ENCODE data around the gene CEMIP2. TPM values are rescaled to one million over a fixed set of nuclear protein-coding genes. Genes with fewer than 3 reads are reported as not detected.

CEMIP2 gene
- total RNA-seq, 5 donors from 2014 or later (not counting 1 experiment from before 2014, with no cell fraction given), result 82.1 to 285 (median 90.8) TPM

GRCh38 chr9:71681104-71681707 is 87.1 kb downstream of the CEMIP2 start:
- H3K27me3 ChIP-seq (replicated peaks in 1 of 2; ENCODE audit: control insufficient read depth in 2 of 2, extremely low read depth in 1 of 2, insufficient read depth in 2 of 2, low read length in 1 of 2), result no peaks in the 10 kb centered on the region
- no CpG with 5 or more reads among the region's 1 CpG for WGBS (ENCODE audit: insufficient coverage)
- ATAC-seq (replicated peaks in 1 of 4) (no peak), DNase-seq (no peak)
- no peaks in the 10 kb centered on the region for H3K9me3 Mint-ChIP-seq
- peaks cover 39% of the 10 kb centered on the region for H3K36me3 Mint-ChIP-seq
- no peak overlapping the region for H3K27ac Mint-ChIP-seq
- H3K36me3 ChIP-seq (ENCODE audit: control insufficient read depth in 2 of 2, extremely low read depth in 1 of 2, insufficient read depth in 1 of 2, low read length in 1 of 2), result peaks cover 0 to 3% of the 10 kb centered on the region in 2 donors
- CTCF ChIA-PET, result no interaction called here
- H3K9me3 ChIP-seq, result no peaks in the 10 kb centered on the region
- H3K27me3 Mint-ChIP-seq, result no peaks in the 10 kb centered on the region
- H3K4me1 ChIP-seq (ENCODE audit: control insufficient read depth in 1 of 2, extremely low read depth in 1 of 2, insufficient read depth in 2 of 2, low read length in 2 of 2), result peaks cover 23 to 26% of the 10 kb centered on the region in 2 experiments
- H3K27ac ChIP-seq (ENCODE audit: low read length), result no peak overlapping the region
- POLR2A ChIA-PET, result interaction anchor here (0.6 to 0.7 kb wide), 2 partner anchors 17 to 83 kb away, joined by 3 to 4 read pairs; no protein-coding TSS in a partner anchor
- no peak overlapping the region for H3K4me3 Mint-ChIP-seq
- H3K4me1 Mint-ChIP-seq, result peaks cover 40 to 63% (median 55%) of the 10 kb centered on the region in 3 donors
- H3K4me3 ChIP-seq (ENCODE audit: control insufficient read depth in 1 of 2, extremely low read depth in 1 of 2, low read length in 1 of 2), result no peak overlapping the region

GRCh38 chr9:71680189-71680980 is 87.9 kb downstream of the CEMIP2 start:
- no CpG with 5 or more reads among the region's 5 CpGs for WGBS (ENCODE audit: insufficient coverage)
- Histone ChIP-seq H3K27ac (ENCODE audit: low read length) (no peak overlapping the region), H3K9me3 (no peaks in the 10 kb centered on the region), H3K27me3 (replicated peaks in 1 of 2; ENCODE audit: control insufficient read depth in 2 of 2, extremely low read depth in 1 of 2, insufficient read depth in 2 of 2, low read length in 1 of 2) (no peaks in the 10 kb centered on the region), H3K36me3 (ENCODE audit: control insufficient read depth in 2 of 2, extremely low read depth in 1 of 2, insufficient read depth in 1 of 2, low read length in 1 of 2) (peaks cover 0 to 3% of the 10 kb centered on the region in 2 donors), H3K4me3 (ENCODE audit: control insufficient read depth in 1 of 2, extremely low read depth in 1 of 2, low read length in 1 of 2) (no peak overlapping the region), H3K4me1 (ENCODE audit: control insufficient read depth in 1 of 2, extremely low read depth in 1 of 2, insufficient read depth in 2 of 2, low read length in 2 of 2) (peaks cover 17 to 18% of the 10 kb centered on the region in 2 experiments)
- Mint-ChIP-seq H3K9me3 (no peaks in the 10 kb centered on the region), H3K4me3 (no peak overlapping the region), H3K4me1 (peaks cover 32 to 55% (median 47%) of the 10 kb centered on the region in 3 donors), H3K27me3 (no peaks in the 10 kb centered on the region), H3K27ac (peak overlapping the region in 1 of 2 donors; percentile 19), H3K36me3 (peaks cover 37% of the 10 kb centered on the region)
- ChIA-PET POLR2A (interaction anchor here in 1 of 2 donors (0.6 to 0.7 kb wide), 2 partner anchors 18 to 100 kb away, joined by 3 to 6 read pairs; no protein-coding TSS in a partner anchor), CTCF (no interaction called here)
- DNase-seq, result no peak
- ATAC-seq (replicated peaks in 1 of 4), result no peak

- Mint-ChIP-seq H3K9me3 (peaks cover 0 to 5% (median 0%) of the 10 kb centered on the region in 3 donors), H3K4me1 (peaks cover 18 to 41% (median 33%) of the 10 kb centered on the region in 3 donors), H3K36me3 (peaks cover 35% of the 10 kb centered on the region), H3K4me3 (no peak overlapping the region), H3K27ac (no peak overlapping the region), H3K27me3 (no peaks in the 10 kb centered on the region)
- peaks cover 4% of the 10 kb centered on the region in 2 experiments for H3K4me1 ChIP-seq (ENCODE audit: control insufficient read depth in 1 of 2, extremely low read depth in 1 of 2, insufficient read depth in 2 of 2, low read length in 2 of 2)
- no peak for ATAC-seq (replicated peaks in 1 of 4)
- ChIA-PET CTCF (interaction anchor here in 1 of 2 donors (0.5 kb wide), 1 partner anchor 482 kb away, joined by 3 read pairs; no protein-coding TSS in a partner anchor), POLR2A (interaction anchor here in 1 of 2 donors (0.7 kb wide), 1 partner anchor 1079 kb away, joined by 3 read pairs; no protein-coding TSS in a partner anchor)
- WGBS (ENCODE audit: insufficient coverage), result 20% methylated on average over 1 of the region's 3 CpGs
- H3K9me3 ChIP-seq, result no peaks in the 10 kb centered on the region
- DNase-seq, result no peak
- no peak overlapping the region for H3K4me3 ChIP-seq (ENCODE audit: control insufficient read depth in 1 of 2, extremely low read depth in 1 of 2, low read length in 1 of 2)
- no peaks in the 10 kb centered on the region for H3K27me3 ChIP-seq (replicated peaks in 1 of 2; ENCODE audit: control insufficient read depth in 2 of 2, extremely low read depth in 1 of 2, insufficient read depth in 2 of 2, low read length in 1 of 2)
- no peak overlapping the region for H3K27ac ChIP-seq (ENCODE audit: low read length)
- peaks cover 0 to 3% of the 10 kb centered on the region in 2 donors for H3K36me3 ChIP-seq (ENCODE audit: control insufficient read depth in 2 of 2, extremely low read depth in 1 of 2, insufficient read depth in 1 of 2, low read length in 1 of 2)
These were observed 89.3 kb downstream of the CEMIP2 start for GRCh38 chr9:71678999-71679398.

GRCh38 chr9:71677209-71677608 is 91.1 kb downstream of the CEMIP2 start:
- CTCF ChIA-PET, result no interaction called here

DNA sequence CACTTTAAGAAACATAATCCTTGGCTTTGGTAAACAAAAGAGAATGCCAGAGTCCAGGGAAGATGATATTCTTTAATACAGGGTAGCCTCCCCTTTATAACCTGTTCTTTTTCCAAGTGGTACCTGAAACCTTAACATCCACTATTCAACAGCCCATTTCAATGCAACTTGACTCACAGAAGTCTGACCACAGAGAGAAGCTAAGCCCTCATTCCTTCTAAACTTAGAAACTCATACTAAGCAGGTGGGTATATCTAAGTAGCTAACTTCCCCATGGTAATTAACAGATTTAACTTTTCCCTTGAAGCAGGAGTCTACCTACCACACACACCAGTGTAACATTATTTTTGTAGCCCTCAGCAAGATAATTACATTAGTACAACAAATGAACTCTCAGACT is 91.9 kb downstream of the CEMIP2 start:
- no peaks in the 10 kb centered on the region for H3K36me3 ChIP-seq (ENCODE audit: control insufficient read depth in 2 of 2, extremely low read depth in 1 of 2, insufficient read depth in 1 of 2, low read length in 1 of 2)
- H3K27me3 Mint-ChIP-seq, result no peaks in the 10 kb centered on the region
- no peaks in the 10 kb centered on the region for H3K9me3 ChIP-seq
- ChIA-PET CTCF (interaction anchor here in 1 of 2 donors (0.5 kb wide), 1 partner anchor 99 kb away, joined by 3 read pairs; no protein-coding TSS in a partner anchor), POLR2A (no interaction called here)
- ATAC-seq (replicated peaks in 1 of 4) (no peak), DNase-seq (no peak)
- peaks cover 0 to 5% (median 0%) of the 10 kb centered on the region in 3 donors for H3K9me3 Mint-ChIP-seq
- no peak overlapping the region for H3K27ac Mint-ChIP-seq
- H3K4me1 ChIP-seq (ENCODE audit: control insufficient read depth in 1 of 2, extremely low read depth in 1 of 2, insufficient read depth in 2 of 2, low read length in 2 of 2), result no peaks in the 10 kb centered on the region
- peaks cover 19% of the 10 kb centered on the region for H3K36me3 Mint-ChIP-seq
- H3K4me3 ChIP-seq (ENCODE audit: control insufficient read depth in 1 of 2, extremely low read depth in 1 of 2, low read length in 1 of 2), result no peak overlapping the region
- H3K4me1 Mint-ChIP-seq, result peaks cover 5 to 28% (median 15%) of the 10 kb centered on the region in 3 donors
- H3K27ac ChIP-seq (ENCODE audit: low read length), result no peak overlapping the region
- no peak overlapping the region for H3K4me3 Mint-ChIP-seq
- H3K27me3 ChIP-seq (replicated peaks in 1 of 2; ENCODE audit: control insufficient read depth in 2 of 2, extremely low read depth in 1 of 2, insufficient read depth in 2 of 2, low read length in 1 of 2), result no peaks in the 10 kb centered on the region

More at GRCh38 chr9:71677209-71677608, 91.1 kb downstream of the CEMIP2 start:
- Histone ChIP-seq H3K9me3 (no peaks in the 10 kb centered on the region), H3K4me1 (ENCODE audit: control insufficient read depth in 1 of 2, extremely low read depth in 1 of 2, insufficient read depth in 2 of 2, low read length in 2 of 2) (no peaks in the 10 kb centered on the region), H3K27me3 (replicated peaks in 1 of 2; ENCODE audit: control insufficient read depth in 2 of 2, extremely low read depth in 1 of 2, insufficient read depth in 2 of 2, low read length in 1 of 2) (no peaks in the 10 kb centered on the region), H3K27ac (ENCODE audit: low read length) (no peak overlapping the region), H3K36me3 (ENCODE audit: control insufficient read depth in 2 of 2, extremely low read depth in 1 of 2, insufficient read depth in 1 of 2, low read length in 1 of 2) (no peaks in the 10 kb centered on the region), H3K4me3 (ENCODE audit: control insufficient read depth in 1 of 2, extremely low read depth in 1 of 2, low read length in 1 of 2) (no peak overlapping the region)
- ATAC-seq (replicated peaks in 1 of 4) (no peak), DNase-seq (no peak)
- H3K36me3 Mint-ChIP-seq, result peaks cover 26% of the 10 kb centered on the region
- WGBS (ENCODE audit: insufficient coverage), result no CpG with 5 or more reads among the region's 1 CpG
- no peak overlapping the region for H3K27ac Mint-ChIP-seq
- no peaks in the 10 kb centered on the region for H3K27me3 Mint-ChIP-seq
- no peak overlapping the region for H3K4me3 Mint-ChIP-seq
- peaks cover 12 to 33% (median 23%) of the 10 kb centered on the region in 3 donors for H3K4me1 Mint-ChIP-seq
- H3K9me3 Mint-ChIP-seq, result peaks cover 0 to 5% (median 0%) of the 10 kb centered on the region in 3 donors
- POLR2A ChIA-PET, result interaction anchor here in 1 of 2 donors (0.6 kb wide), 1 partner anchor 38 kb away, joined by 11 read pairs; no protein-coding TSS in a partner anchor

- peaks cover 0 to 5% (median 0%) of the 10 kb centered on the region in 3 donors for H3K9me3 Mint-ChIP-seq
- ChIA-PET POLR2A (no interaction called here), CTCF (interaction anchor here in 1 of 2 donors (1.3 kb wide), 1 partner anchor 10 kb away, joined by 3 read pairs; no protein-coding TSS in a partner anchor)
- no peaks in the 10 kb centered on the region for H3K36me3 ChIP-seq (ENCODE audit: control insufficient read depth in 2 of 2, extremely low read depth in 1 of 2, insufficient read depth in 1 of 2, low read length in 1 of 2)
- H3K36me3 Mint-ChIP-seq, result peaks cover 19% of the 10 kb centered on the region
- H3K4me3 Mint-ChIP-seq, result no peak overlapping the region
- DNase-seq (no peak), ATAC-seq (replicated peaks in 1 of 4) (no peak)
- H3K27me3 Mint-ChIP-seq, result no peaks in the 10 kb centered on the region
- no peaks in the 10 kb centered on the region for H3K27me3 ChIP-seq (replicated peaks in 1 of 2; ENCODE audit: control insufficient read depth in 2 of 2, extremely low read depth in 1 of 2, insufficient read depth in 2 of 2, low read length in 1 of 2)
- no peak overlapping the region for H3K4me3 ChIP-seq (ENCODE audit: control insufficient read depth in 1 of 2, extremely low read depth in 1 of 2, low read length in 1 of 2)
- H3K9me3 ChIP-seq, result no peaks in the 10 kb centered on the region
- peaks cover 5 to 28% (median 15%) of the 10 kb centered on the region in 3 donors for H3K4me1 Mint-ChIP-seq
- no peaks in the 10 kb centered on the region for H3K4me1 ChIP-seq (ENCODE audit: control insufficient read depth in 1 of 2, extremely low read depth in 1 of 2, insufficient read depth in 2 of 2, low read length in 2 of 2)
- WGBS (ENCODE audit: insufficient coverage), result no CpG with 5 or more reads among the region's 1 CpG
- H3K27ac ChIP-seq (ENCODE audit: low read length), result no peak overlapping the region
- no peak overlapping the region for H3K27ac Mint-ChIP-seq
These were observed 92.5 kb downstream of the CEMIP2 start for GRCh38 chr9:71675857-71676165.
